Kidney (tissue), 14 donors: ENCODE measurements around the gene HM13. TPM values are rescaled to one million over a fixed set of nuclear protein-coding genes. Genes with fewer than 3 reads are reported as not detected.
"Not testable (repeated sequence)": the region's sequence is repeated elsewhere in the genome, so short reads cannot be mapped to it uniquely, and the experiment has no call there.

ENCODE experiments used
- DNase-seq, 5 donors: peaks; one replicate each; pipeline ENCODE4 v3.0.0-alpha.2; 2013 to 2020
- FAIRE-seq: peaks from 2 replicates; lab custom pipeline; 2012; peaks lifted over from hg19 to GRCh38; lab: Jason Lieb, UNC
- H3K27ac ChIP-seq, 2 donors: one replicate each; pipeline ENCODE4 v1.7.0; 2013; ENCODE audit warnings: low read depth in 2 of 2, low read length in 2 of 2, inconsistent platforms in 1 of 2
- H3K27me3 ChIP-seq: one replicate; pipeline ENCODE4 v1.7.1; 2013; ENCODE audit warnings: low read length, inconsistent platforms; ENCODE audit not compliant: control insufficient read depth, insufficient read depth
- H3K36me3 ChIP-seq, 3 donors: one replicate each; pipeline versions ENCODE4 v1.7.0 to v1.7.1; 2013; ENCODE audit warnings: low read length in 3 of 3, control low read depth in 1 of 3, inconsistent platforms in 1 of 3; ENCODE audit not compliant: insufficient read depth in 3 of 3, control insufficient read depth in 2 of 3
- H3K4me1 ChIP-seq, 3 donors: one replicate each; pipeline versions ENCODE4 v1.7.0 to v1.7.1; 2013; ENCODE audit warnings: low read length in 3 of 3, inconsistent platforms in 1 of 3, low read depth in 1 of 3; ENCODE audit not compliant: control insufficient read depth in 2 of 3, insufficient read depth in 2 of 3
- H3K4me3 ChIP-seq, 3 donors: one replicate each; pipeline versions ENCODE4 v1.7.0 to v1.8.1; 2013; ENCODE audit warnings: low read length in 3 of 3, control low read depth in 1 of 3, inconsistent platforms in 1 of 3
- H3K9ac ChIP-seq, 3 donors: one replicate each; pipeline versions ENCODE4 v1.7.0 to v1.7.1; 2013; ENCODE audit warnings: low read length in 3 of 3, control low read depth in 1 of 3, inconsistent platforms in 1 of 3
- H3K9me3 ChIP-seq, 3 donors: one replicate each; pipeline versions ENCODE4 v1.7.0 to v1.7.1; 2013; ENCODE audit warnings: low read length in 3 of 3, control low read depth in 1 of 3, inconsistent platforms in 1 of 3; ENCODE audit not compliant: control insufficient read depth in 2 of 3, insufficient read depth in 1 of 3
- CTCF ChIP-seq: IDR thresholded peaks from 3 replicates; pipeline ENCODE4 v1.5.1; 2012; ENCODE audit warnings: mild to moderate bottlenecking, moderate library complexity, borderline replicate concordance; ENCODE audit not compliant: insufficient read depth; ENCODE audit errors: extremely low read depth
- intact Hi-C: fragments of 100-400 bp; cut with DNase I; formaldehyde crosslinking; loops from one replicate; pipeline ENCODE4 v1.11.1; 2022
- polyA plus RNA-seq: library from polyadenylated mRNA; stranded (reverse); fragments of 350-450 nt; fragmentation: Illumina TruSeq; extraction: RNeasy Lipid Tissue Mini Kit (QIAGEN cat#74804); gene quantifications from one replicate; pipeline ENCODE4 v1.2.3, GENCODE V29; 2014; ENCODE audit warnings: low read depth, low replicate concordance; ENCODE audit not compliant: insufficient read depth
- total RNA-seq: library from RNA; stranded (reverse); fragmentation: NEBNext Ultra II Directional; extraction: Animal tissue kit (Norgen Biotek cat#: 25700); gene quantifications from one replicate; pipeline ENCODE4 v1.2.1, GENCODE V29; 2021
- donor health status: control.
- donor health status: control.
- donor health status: control.
- donor health status: control.
- donor health status: control.
- donor health status: DM: yes; HTN: yes; CAD: no.
- donor health status: Normal renal cell carcinoma (clear cell type).

HM13 gene
- total and polyA plus RNA-seq, 2 donors from 2014 or later = 154 to 174 TPM

- peaks cover 0 to 19% (median 13%) of the 10 kb centered on the region in 3 donors for H3K4me1 ChIP-seq
- peak overlapping the region; percentile 58 to 87 (median 61) for H3K9ac ChIP-seq
- peak overlapping the region; percentile 83 to 93 for H3K27ac ChIP-seq
- H3K9me3 ChIP-seq = no peaks in the 10 kb centered on the region
- peaks cover 0 to 2% (median 0%) of the 10 kb centered on the region in 3 donors for H3K36me3 ChIP-seq
- intact Hi-C loops = no loop called here
- H3K27me3 ChIP-seq = no peaks in the 10 kb centered on the region
- DNase-seq = no peak
- TF ChIP-seq CTCF = no peak
- peak overlapping the region; percentile 56 to 80 (median 77) for H3K4me3 ChIP-seq
- no peak for FAIRE-seq
Measured at GRCh38 chr20:31572042-31572700, 57.9 kb downstream of the HM13 start.

GRCh38 chr20:31572701-31573554 is 58.7 kb downstream of the HM13 start:
- peak overlapping the region; percentile 83 to 93 for H3K27ac ChIP-seq
- no peak for TF ChIP-seq CTCF
- no peaks in the 10 kb centered on the region for H3K27me3 ChIP-seq
- H3K36me3 ChIP-seq = peaks cover 0 to 2% (median 0%) of the 10 kb centered on the region in 3 donors
- peak; percentile 97 to 99 (median 98) for DNase-seq
- peak overlapping the region; percentile 71 to 80 (median 77) for H3K4me3 ChIP-seq
- H3K9ac ChIP-seq = peak overlapping the region; percentile 58 to 87 (median 61)
- intact Hi-C loops = no loop called here
- H3K4me1 ChIP-seq = peaks cover 0 to 19% (median 13%) of the 10 kb centered on the region in 3 donors
- no peaks in the 10 kb centered on the region for H3K9me3 ChIP-seq
- no peak for FAIRE-seq

GRCh38 chr20:31573555-31574321 is 59.5 kb downstream of the HM13 start:
- TF ChIP-seq CTCF = no peak
- DNase-seq = peak in 1 of 5 donors; percentile 29
- no peaks in the 10 kb centered on the region for H3K27me3 ChIP-seq
- peaks cover 0 to 16% (median 13%) of the 10 kb centered on the region in 3 donors for H3K4me1 ChIP-seq
- H3K9me3 ChIP-seq = no peaks in the 10 kb centered on the region
- intact Hi-C loops = no loop called here
- no peak for FAIRE-seq
- H3K9ac ChIP-seq = peak overlapping the region in 2 of 3 donors; percentile 57 to 82
- H3K4me3 ChIP-seq = peak overlapping the region; percentile 46 to 77 (median 71)
- no peaks in the 10 kb centered on the region for H3K36me3 ChIP-seq
- H3K27ac ChIP-seq = peak overlapping the region; percentile 78 to 93

GRCh38 chr20:31574986-31575385 is 60.7 kb downstream of the HM13 start:
- intact Hi-C loops = not testable (repeated sequence)

More at GRCh38 chr20:31574986-31575385, 60.7 kb downstream of the HM13 start:
- not testable (repeated sequence) for DNase-seq, H3K4me3 ChIP-seq, H3K27me3 ChIP-seq, H3K9me3 ChIP-seq, H3K9ac ChIP-seq, H3K36me3 ChIP-seq, H3K27ac ChIP-seq, FAIRE-seq
- H3K4me1 ChIP-seq = peaks cover 0 to 14% (median 13%) of the 10 kb centered on the region in 3 donors
